Heart left ventricle (tissue), 13 donors: ENCODE data around the gene GALNT12.

ENCODE experiments used
- CTCF ChIP-seq, 12 donors: fragments of 200-600 bp; sonication (generic) in 4 of 12; IDR thresholded peaks; one replicate each; pipeline versions ENCODE4 v1.5.0 to v1.8.0; 2018 to 2022; ENCODE audit warnings: antibody characterized with exemption in 12 of 12, mild to moderate bottlenecking in 5 of 12
- POLR2A ChIP-seq, 2 donors: fragments of 450-650 bp; IDR thresholded peaks; one replicate each; pipeline ENCODE4 v1.6.1; 2017; ENCODE audit warnings: antibody characterized with exemption in 2 of 2, mild to moderate bottlenecking in 2 of 2, moderate library complexity in 2 of 2
- donor health status: ischemic (EF 13 %, LVEDD 7.1; RV severe dilation, severe dysfunction).
- donor health status: DM: no; HTN: yes; CAD: no.
- donor health status: DM: no; HTN: no; CAD: no.
- donor health status: ischemic (EF 25% LVEDD 6.9; RV normal size, moderate dysfunction).
- donor health status: ischemic (EF 25% LVEDD 5.7; RV mildly dilated, moderate dysfunction).
- donor health status: ischemic (EF 35%, LVEDD 5.7; RV mildly dilated, moderate dysfunction).
- donor health status: nonischemic (EF 11% LVEDD 7.7; RV severe dilation, severe dysfunction).
- donor health status: DM: yes; HTN: yes; CAD: no.
- donor health status: PGD.
- donor health status: ischemic (EF 29% LVEDD 5.4; RV normal size, mild dysfunction).
- donor health status: nonischemic (EF 23%, LVEDD 6.1; RV moderate dilation, normal function).

DNA sequence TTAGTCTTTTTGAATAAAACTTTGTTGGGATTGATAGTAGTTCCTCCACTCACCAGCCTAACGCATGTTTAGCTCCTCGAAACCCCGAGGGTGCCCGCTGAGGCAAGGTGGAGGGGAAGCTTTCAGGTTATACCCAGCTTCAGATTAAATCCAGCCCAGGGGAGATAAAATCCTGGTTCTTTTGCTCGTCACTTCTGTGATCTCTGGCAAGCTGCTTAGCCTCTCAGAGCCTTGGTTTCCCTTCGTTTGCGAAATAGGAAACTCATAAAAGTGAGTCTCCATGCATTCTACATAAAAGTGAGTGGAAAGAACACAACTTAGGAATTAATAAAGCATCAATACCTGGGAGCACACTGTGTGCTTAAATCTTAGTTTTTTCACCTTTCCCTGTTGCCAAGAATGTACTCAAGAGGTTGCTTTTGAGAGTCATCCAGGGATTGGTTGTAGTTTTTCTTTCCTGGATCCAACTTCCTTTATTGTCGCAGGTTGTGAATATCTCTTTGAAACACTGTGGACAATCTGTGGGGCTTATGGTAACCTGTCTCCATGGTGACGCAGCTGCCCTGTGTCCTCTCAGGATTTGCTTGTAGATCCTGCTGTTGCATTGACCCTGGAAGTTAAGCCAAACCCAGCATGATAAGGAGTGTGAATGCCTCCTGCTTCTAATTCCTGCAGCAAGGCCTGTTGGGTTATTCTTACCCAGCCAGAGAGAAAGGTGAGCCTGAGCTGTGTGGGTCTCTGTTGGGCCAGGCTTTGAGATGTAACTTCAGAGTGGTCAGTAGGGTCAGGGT lies 2.0 kb downstream of the GALNT12 start:
- no peak for TF ChIP-seq CTCF (IDR thresholded peaks at IDR 0.05)
- no peak for TF ChIP-seq POLR2A (IDR thresholded peaks at IDR 0.05)
